K562 (cell line): ENCODE data around the gene PGBD1. TPM values are rescaled to one million over a fixed set of nuclear protein-coding genes. Genes with fewer than 3 reads are reported as not detected.

ENCODE experiments used
- BHLHE40 ChIP-seq: IDR thresholded peaks from 2 replicates; pipeline ENCODE4 v1.6.1; 2011; ENCODE audit warnings: low read length, improper control_type of control experiment
- BMI1 ChIP-seq: fragments of 150-350 bp; IDR thresholded peaks from 2 replicates; pipeline ENCODE4 v1.6.1; 2014; ENCODE audit warnings: low read length
- CBFA2T3 ChIP-seq: fragments of 450-650 bp; IDR thresholded peaks from 2 replicates; pipeline ENCODE4 v1.6.1; 2017
- CC2D1A ChIP-seq: fragments of 450-650 bp; IDR thresholded peaks from 2 replicates; pipeline ENCODE4 v1.6.1; 2017; ENCODE audit warnings: mild to moderate bottlenecking
- CGGBP1 ChIP-seq: fragments of 250-450 bp; sonication (Bioruptor Pico); IDR thresholded peaks from 2 replicates; pipeline ENCODE4 v1.9.0; 2021; ENCODE audit warnings: mild to moderate bottlenecking
- CHD2 ChIP-seq: IDR thresholded peaks from 2 replicates; pipeline ENCODE4 v1.6.1; 2011; ENCODE audit warnings: low read depth, low read length
- DNMT1 ChIP-seq: fragments of 450-650 bp; IDR thresholded peaks from 2 replicates; pipeline ENCODE4 v1.6.1; 2016; ENCODE audit warnings: antibody characterized with exemption, mild to moderate bottlenecking
- ETS2 ChIP-seq: IDR thresholded peaks from 2 replicates; pipeline ENCODE4 v1.6.1; 2016; ENCODE audit warnings: borderline replicate concordance, missing genetic modification characterization, mild to moderate bottlenecking, moderate library complexity, missing compliant biosample characterization; ENCODE audit not compliant: poor library complexity, severe bottlenecking
- GATAD2B ChIP-seq: fragments of 450-650 bp; IDR thresholded peaks from 2 replicates; pipeline ENCODE4 v1.6.1; 2017; ENCODE audit warnings: mild to moderate bottlenecking, borderline replicate concordance
- HMGN3 ChIP-seq: IDR thresholded peaks from 2 replicates; pipeline ENCODE4 v1.6.1; 2011; ENCODE audit warnings: borderline replicate concordance, low read depth, mild to moderate bottlenecking, mixed read lengths, low read length; ENCODE audit not compliant: insufficient read length; ENCODE audit errors: extremely low read depth
- MAX ChIP-seq: sonication (generic); formaldehyde crosslinking; IDR thresholded peaks from 2 replicates; pipeline ENCODE4 v1.9.0; 2022; ENCODE audit warnings: mild to moderate bottlenecking, missing genetic modification reagents
- MTF1 ChIP-seq: fragments of 250-450 bp; sonication (Bioruptor Pico); IDR thresholded peaks from 2 replicates; pipeline ENCODE4 v1.9.0; 2021; ENCODE audit warnings: moderate library complexity, mild to moderate bottlenecking, inconsistent platforms, borderline replicate concordance
- MYC ChIP-seq, 2 experiments: fragments of 250-450 bp in 1 of 2; sonication (Bioruptor Pico) in 1 of 2; IDR thresholded peaks; 2 replicates each; pipeline versions ENCODE4 v1.5.1 to v1.6.1; 2012 to 2021; ENCODE audit warnings: low read depth in 2 of 2, borderline replicate concordance in 1 of 2, improper control_type of control experiment in 1 of 2, low read length in 1 of 2, mild to moderate bottlenecking in 1 of 2, moderate library complexity in 1 of 2
- MYNN ChIP-seq, 2 experiments: sonication (generic); formaldehyde crosslinking in 1 of 2; IDR thresholded peaks; 2 replicates each; pipeline versions ENCODE4 v1.5.0 to v1.6.1; 2016 to 2020; ENCODE audit warnings: antibody characterized with exemption in 1 of 2, missing genetic modification reagents in 1 of 2
- NKRF ChIP-seq: fragments of 450-650 bp; IDR thresholded peaks from 2 replicates; pipeline ENCODE4 v1.6.1; 2016; ENCODE audit warnings: borderline replicate concordance
- RBM39 ChIP-seq: fragments of 200-400 bp; formaldehyde crosslinking; optimal IDR thresholded peaks from 2 replicates; pipeline ENCODE3; 2018; ENCODE audit warnings: low read depth, low read length
- RFX1 ChIP-seq: fragments of 450-650 bp; IDR thresholded peaks from 2 replicates; pipeline ENCODE4 v1.6.1; 2016; ENCODE audit warnings: mild to moderate bottlenecking, moderate library complexity
- RNF2 ChIP-seq: sonication (generic); IDR thresholded peaks from 2 replicates; pipeline ENCODE4 v1.6.1; 2016
- SP1 ChIP-seq: sonication (generic); formaldehyde crosslinking; IDR thresholded peaks from 2 replicates; pipeline ENCODE4 v1.8.1; 2022; ENCODE audit warnings: mild to moderate bottlenecking, missing genetic modification reagents
- TEAD1 ChIP-seq, 2 experiments: fragments of 450-650 bp in 1 of 2; sonication (generic) in 1 of 2; formaldehyde crosslinking; IDR thresholded peaks; 2 replicates each; pipeline versions ENCODE4 v1.4.0 to v1.8.0; 2020 to 2022; ENCODE audit warnings: mild to moderate bottlenecking in 2 of 2, missing genetic modification reagents in 1 of 2
- ZBTB43 ChIP-seq: sonication (generic); formaldehyde crosslinking; IDR thresholded peaks from 2 replicates; pipeline ENCODE4 v1.8.0; 2023; ENCODE audit warnings: mild to moderate bottlenecking, missing genetic modification reagents
- ZBTB5 ChIP-seq: fragments of 450-650 bp; IDR thresholded peaks from 2 replicates; pipeline ENCODE4 v1.6.1; 2017; ENCODE audit warnings: antibody characterized with exemption
- ZNF445 ChIP-seq: fragments of 250-450 bp; sonication (Bioruptor Pico); IDR thresholded peaks from 2 replicates; pipeline ENCODE4 v1.4.0; 2020; ENCODE audit warnings: low read depth, mild to moderate bottlenecking, moderate library complexity
- polyA plus RNA-seq, 8 experiments: library from polyadenylated mRNA; depleted of rRNA in 4 of 8; stranded (reverse) in 5 of 8; unstranded in 3 of 8; fragments of >200 nt; fragmentation: Nextera tagmentation in 2 of 8; fragmentation: Illumina TruSeq in 1 of 8; extraction: Ambion mirVana in 2 of 8; extraction: Trizol in 1 of 8; gene quantifications; 2 replicates each; pipeline versions ENCODE4 v1.2.1 to v1.2.3, GENCODE V29; 2011 to 2014; ENCODE audit warnings: inconsistent platforms in 1 of 8, missing spikeins in 1 of 8
- total RNA-seq, 7 experiments: library from RNA; depleted of rRNA in 6 of 7; stranded (reverse); fragments of >200 nt in 6 of 7; fragmentation: Illumina TruSeq in 2 of 7; extraction: Trizol in 2 of 7; gene quantifications; 2 replicates each; pipeline versions ENCODE4 v1.2.1 to v1.2.3, GENCODE V29; 2011 to 2021; ENCODE audit warnings: low replicate concordance in 1 of 7

Gene PGBD1
- total and polyA plus RNA-seq, 9 of the 15 experiments (the other 6 are each of a cell fraction or from before 2014, with no cell fraction given), result 3.3 to 9.0 (median 7.3) TPM

GRCh38 chr6:28335564-28336283, 54.4 kb downstream of the PGBD1 start, which contains the start of gene ZSCAN31 (continued):
- TF ChIP-seq RNF2, result peak; percentile 64
- peak; percentile 75; the same call in 1 of the 2 replicates for TF ChIP-seq CC2D1A
- TF ChIP-seq CBFA2T3, result peak; percentile 48
- no peak for TF ChIP-seq ZBTB5
- TF ChIP-seq NKRF, result no peak
- peak; percentile 79 for TF ChIP-seq HMGN3
- TF ChIP-seq TEAD1 (CRISPR knock-in tag; IDR thresholded peaks at IDR 0.05), result peak; percentile 11 to 60; a peak in 2 of 4 replicates
- TF ChIP-seq BMI1, result peak; percentile 46; the same call in 1 of the 2 replicates
- peak; percentile 11; the same call in 1 of the 2 replicates for TF ChIP-seq MYC (IDR thresholded peaks at IDR 0.05; ENCODE audit: low read depth, low read length)
- peak; percentile 48; the same call in 1 of the 2 replicates for TF ChIP-seq MYC (CRISPR knock-in tag; IDR thresholded peaks at IDR 0.05; ENCODE audit: borderline replicate concordance, low read depth)
- no peak for TF ChIP-seq RFX1
- 0 out of 2 replicates have a peak, but pooled peaks have one; percentile 75 for TF ChIP-seq ZBTB43 (CRISPR knock-in tag)
- no peak for TF ChIP-seq ETS2
- peak; percentile 62 for TF ChIP-seq CHD2
- TF ChIP-seq SP1 (CRISPR knock-in tag), result peak; percentile 95
- no peak for TF ChIP-seq RBM39
- TF ChIP-seq DNMT1, result no peak
- no peak for TF ChIP-seq MAX
- peak; percentile 61; the same call in 1 of the 2 replicates for TF ChIP-seq CGGBP1 (CRISPR knock-in tag)
- no peak for TF ChIP-seq MYNN (IDR thresholded peaks at IDR 0.05)
- no peak for TF ChIP-seq MYNN (CRISPR knock-in tag; IDR thresholded peaks at IDR 0.05)
- TF ChIP-seq ZNF445 (CRISPR knock-in tag), result peak; percentile 56; the same call in 1 of the 2 replicates
- peak; percentile 37; the same call in 1 of the 2 replicates for TF ChIP-seq BHLHE40
- TF ChIP-seq GATAD2B, result no peak
- no peak for TF ChIP-seq MTF1
